GM21360 (cell line): ENCODE data around the gene KSR2.
"Not testable (repeated sequence)": the region's sequence is repeated elsewhere in the genome, so short reads cannot be mapped to it uniquely, and the experiment has no call there.

Experiments used
- ATAC-seq: cut with Tn5 transposase; IDR thresholded peaks from one replicate; pipeline ENCODE4 v1.9.1; 2021; ENCODE audit warnings: mild to moderate bottlenecking, moderate library complexity; ENCODE audit not compliant: unreplicated experiment

Gene KSR2

DNA sequence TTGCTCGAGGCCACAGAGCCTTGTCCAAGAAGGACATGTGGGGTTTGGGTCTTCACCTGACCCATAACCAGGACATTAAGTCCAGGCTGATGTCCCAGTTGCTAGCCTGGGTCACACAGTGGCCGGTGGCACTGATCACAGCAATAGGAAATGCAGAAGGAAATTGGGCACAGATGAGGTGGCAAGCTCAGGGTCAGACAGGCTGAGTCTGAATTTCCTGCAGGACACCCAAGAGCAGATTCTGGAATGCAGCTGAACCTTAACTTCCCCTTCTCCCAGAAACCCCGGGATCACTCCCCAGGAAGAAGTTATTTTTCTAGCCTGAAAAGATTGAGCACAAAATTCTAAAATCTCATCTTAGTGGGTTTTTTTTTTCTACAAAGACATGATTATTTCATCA lies 199.9 kb downstream of the KSR2 start:
- no peak for ATAC-seq

- no peak for ATAC-seq
Measured at GRCh38 chr12:117766008-117766407, 202.8 kb downstream of the KSR2 start.

- no peak for ATAC-seq
Measured at GRCh38 chr12:117762143-117762542, 206.6 kb downstream of the KSR2 start.

- no peak for ATAC-seq
Measured at GRCh38 chr12:117761528-117762100, 207.2 kb downstream of the KSR2 start.

DNA sequence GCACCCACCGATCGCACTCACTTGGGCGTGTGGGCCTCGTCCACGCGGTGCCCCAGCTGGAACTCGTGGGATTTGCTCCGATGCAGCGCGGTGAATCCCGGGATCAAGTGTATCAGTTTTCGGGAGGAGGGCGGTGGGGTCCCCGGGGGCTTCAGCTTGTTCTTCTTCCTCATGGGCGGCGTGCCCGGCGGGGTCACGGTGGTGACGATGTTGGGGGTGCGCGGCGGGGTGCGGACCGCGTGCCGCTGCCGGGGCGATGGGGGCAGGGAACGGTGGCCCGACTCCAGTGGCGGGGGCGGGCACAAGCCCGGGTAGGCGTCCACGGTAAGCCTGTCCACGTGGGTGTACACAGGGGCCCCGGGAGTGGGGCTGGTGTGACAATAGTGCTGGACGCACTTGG lies 207.8 kb downstream of the KSR2 start:
- no peak for ATAC-seq

DNA sequence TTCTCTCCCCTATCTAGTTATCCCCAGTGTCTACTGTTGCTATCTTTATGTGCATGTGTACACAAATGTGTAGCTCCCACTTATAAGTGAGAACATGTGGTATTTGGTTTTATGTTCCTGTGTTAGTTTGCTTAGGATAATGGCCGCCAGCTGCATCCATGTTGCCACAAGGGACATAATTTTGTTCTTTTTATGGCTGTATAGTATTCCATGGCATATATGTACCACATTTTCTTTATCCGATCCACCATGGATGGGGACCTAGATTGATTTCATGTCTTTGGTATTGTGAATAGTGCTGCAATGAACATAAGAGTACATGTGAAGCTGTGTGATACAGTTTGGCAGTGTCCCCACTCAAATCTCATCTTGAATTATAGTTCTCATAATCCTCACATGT lies 218.1 kb downstream of the KSR2 start:
- ATAC-seq = no peak

GRCh38 chr12:117749431-117749830 lies 219.4 kb downstream of the KSR2 start:
- ATAC-seq = no peak

DNA sequence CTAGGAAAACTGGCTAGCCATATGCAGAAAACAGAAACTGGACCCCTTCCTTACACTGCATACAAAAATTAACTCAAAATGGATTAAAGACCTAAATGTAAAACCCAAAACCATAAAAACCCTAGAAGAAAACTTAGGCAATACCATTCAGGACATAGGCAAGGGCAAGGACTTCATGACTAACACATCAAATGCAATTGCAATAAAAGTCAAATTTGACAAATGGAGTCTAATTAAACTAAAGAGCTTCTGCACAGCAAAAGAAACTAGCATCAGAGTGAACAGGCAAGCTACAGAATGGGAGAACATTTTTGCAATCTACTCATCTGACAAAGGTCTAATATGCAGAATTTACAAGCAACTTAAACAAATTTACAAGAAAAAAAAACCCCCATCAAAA lies 222.4 kb downstream of the KSR2 start:
- not testable (repeated sequence) for ATAC-seq

GRCh38 chr12:117744418-117744817 lies 224.4 kb downstream of the KSR2 start:
- no peak for ATAC-seq

- ATAC-seq = no peak
Measured at GRCh38 chr12:117743761-117744160, 225.0 kb downstream of the KSR2 start.

DNA sequence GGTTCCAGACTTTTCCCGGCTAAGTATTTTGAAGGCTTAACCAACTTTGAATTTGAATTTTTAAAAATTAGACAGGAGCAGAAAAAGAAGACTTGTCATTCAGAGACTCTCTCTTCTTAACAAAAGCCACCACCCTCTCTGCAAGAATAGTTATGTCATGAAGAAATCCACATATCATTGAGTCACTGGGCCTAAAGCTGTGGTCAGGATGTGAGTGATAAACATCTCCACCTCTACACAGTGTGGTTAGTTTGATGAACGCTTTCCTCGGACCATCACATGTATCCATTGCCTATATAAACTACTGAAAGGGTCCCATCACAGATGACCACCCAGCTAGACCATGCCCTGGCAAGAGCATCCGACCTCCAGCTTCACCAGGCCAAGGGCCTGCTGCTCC lies 226.1 kb downstream of the KSR2 start:
- ATAC-seq = no peak

- no peak for ATAC-seq
Measured at GRCh38 chr12:117738233-117738632, 230.6 kb downstream of the KSR2 start.

- no peak for ATAC-seq
Measured at GRCh38 chr12:117733549-117733805, 235.3 kb downstream of the KSR2 start.

GRCh38 chr12:117732761-117733548 lies 235.8 kb downstream of the KSR2 start:
- no peak for ATAC-seq

GRCh38 chr12:117731131-117731530 lies 237.7 kb downstream of the KSR2 start:
- not testable (repeated sequence) for ATAC-seq

DNA sequence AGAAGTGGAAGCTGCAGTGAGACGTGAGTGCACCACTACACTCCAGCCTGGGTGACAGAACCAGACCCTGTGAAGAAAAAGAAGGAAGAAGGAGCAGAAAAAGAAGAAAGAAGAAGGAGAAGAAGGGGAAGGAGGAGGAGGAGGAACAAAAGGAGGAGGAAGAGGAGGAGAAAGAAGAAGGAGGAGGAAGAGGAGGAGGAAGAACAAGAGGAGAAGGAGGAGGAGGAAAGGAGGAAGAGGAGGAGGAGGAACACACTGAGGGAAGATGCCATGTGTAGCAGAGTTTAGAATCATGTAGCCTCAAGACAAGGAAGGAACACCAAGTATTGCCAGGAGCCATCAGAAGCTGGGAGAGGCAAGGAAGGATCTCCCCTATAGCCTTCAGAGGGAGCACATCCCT lies 241.5 kb downstream of the KSR2 start:
- no peak for ATAC-seq

- no peak for ATAC-seq
Measured at GRCh38 chr12:117724543-117724942, 244.2 kb downstream of the KSR2 start.

GRCh38 chr12:117718559-117718958 lies 250.2 kb downstream of the KSR2 start:
- no peak for ATAC-seq

DNA sequence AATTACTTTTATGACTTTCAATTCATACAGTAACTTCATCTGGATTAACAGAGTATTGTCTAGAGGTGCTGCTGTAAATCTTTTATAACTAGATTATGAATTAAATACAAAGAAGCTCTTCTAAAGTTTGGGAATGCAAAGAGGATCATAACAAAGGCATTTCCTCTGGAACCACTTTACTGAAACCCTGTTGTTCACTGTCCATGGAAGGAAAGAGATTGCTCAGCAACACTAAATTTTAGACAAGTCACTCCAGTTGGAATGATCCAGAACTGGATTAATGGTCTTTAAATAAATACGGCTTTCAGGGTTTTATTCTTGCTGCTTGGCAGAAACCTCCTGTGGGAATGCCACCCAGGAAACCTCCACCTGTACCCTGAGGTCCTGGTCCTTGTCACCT lies 250.6 kb downstream of the KSR2 start:
- ATAC-seq = no peak

GRCh38 chr12:117714203-117714602 lies 254.6 kb downstream of the KSR2 start:
- ATAC-seq = no peak

GRCh38 chr12:117710121-117710520 lies 258.7 kb downstream of the KSR2 start:
- ATAC-seq = no peak

DNA sequence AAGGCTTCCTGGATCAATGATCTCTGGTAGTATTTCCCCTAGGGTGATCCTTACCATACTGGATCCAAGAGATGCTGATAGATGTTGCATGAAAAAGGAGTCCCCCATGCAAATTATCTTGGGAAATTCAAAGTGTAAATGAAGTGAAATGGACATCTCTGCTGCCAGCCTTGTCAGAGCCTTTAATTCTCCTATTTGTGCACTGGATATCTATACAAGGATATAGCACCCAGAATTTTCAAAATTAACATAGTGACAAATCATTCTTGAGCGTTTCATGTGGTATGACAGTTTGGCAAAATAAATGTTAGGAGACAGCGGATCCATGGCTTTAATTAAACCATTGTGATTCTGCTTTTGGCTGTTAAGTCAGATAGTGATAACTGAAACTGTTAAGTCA lies 260.9 kb downstream of the KSR2 start:
- ATAC-seq = no peak

DNA sequence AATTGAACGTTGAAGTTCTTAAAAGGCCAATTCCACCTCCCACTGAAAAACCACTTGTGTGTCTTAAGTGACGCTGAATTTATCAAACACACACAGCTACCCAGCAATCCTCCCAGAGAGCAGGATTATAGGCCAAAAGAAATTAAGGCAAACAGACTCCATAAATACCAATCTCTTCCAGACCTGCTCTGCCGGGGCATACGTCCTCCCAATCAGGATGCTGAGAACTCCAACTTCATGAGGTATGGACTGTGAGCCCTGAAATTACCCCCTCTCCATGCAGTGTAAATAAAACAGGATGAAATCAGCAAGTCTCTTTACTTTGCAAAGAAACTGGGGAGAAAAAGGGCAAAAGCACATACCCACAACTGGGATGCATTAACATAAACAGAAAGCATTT lies 265.2 kb downstream of the KSR2 start:
- no peak for ATAC-seq
